ENCODE data around the gene MRPL46. TPM values are rescaled to one million over a fixed set of nuclear protein-coding genes. Genes with fewer than 3 reads are reported as not detected.

Gene MRPL46
- total and polyA plus RNA-seq, 9 donors, result 12.1 to 33.7 (median 21.3) TPM

DNA sequence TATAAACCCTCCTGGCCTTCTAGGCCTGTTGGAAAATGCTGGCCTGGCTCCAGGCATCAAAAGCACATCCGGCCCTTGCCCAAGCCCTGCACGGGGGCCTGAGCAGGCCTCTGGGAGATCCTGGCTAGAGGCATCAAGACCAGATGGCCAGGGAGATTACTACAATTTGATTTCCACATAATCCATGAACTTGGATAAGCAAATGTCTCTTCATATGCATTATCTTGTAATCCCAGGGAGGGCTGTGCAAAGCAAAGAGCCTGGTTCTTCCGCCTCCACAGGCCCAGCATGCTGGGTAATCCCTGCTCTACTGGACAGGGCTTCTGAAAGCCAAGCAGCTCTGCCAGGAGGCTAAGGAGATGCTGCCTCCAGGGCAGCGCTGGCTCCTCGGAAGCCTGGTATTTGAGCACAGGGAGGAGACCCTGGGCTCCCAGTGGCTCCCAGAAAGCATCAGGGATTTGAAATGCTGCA lies 18.2 kb downstream of the MRPL46 start:
- WGBS, 3 donors, result 75 to 81% (median 76%) methylated on average over 5 of the region's 5 CpGs
- TF ChIP-seq EP300 (IDR thresholded peaks at IDR 0.05) (no peak), POLR2A (IDR thresholded peaks at IDR 0.05) (no peak), CTCF (IDR thresholded peaks at IDR 0.05) (no peak)
- DNase-seq, result no peak
- no peaks in the 10 kb centered on the region for H3K4me1 ChIP-seq (ENCODE audit: insufficient read depth)
- no peaks in the 10 kb centered on the region for H3K36me3 ChIP-seq
- intact Hi-C loops (cut with DNase I), result no loop called here
- no peaks in the 10 kb centered on the region for H3K27me3 ChIP-seq
- H3K27ac ChIP-seq, result no peak overlapping the region
- no peak overlapping the region for H3K4me3 ChIP-seq
- H3K9me3 ChIP-seq, result no peaks in the 10 kb centered on the region

DNA sequence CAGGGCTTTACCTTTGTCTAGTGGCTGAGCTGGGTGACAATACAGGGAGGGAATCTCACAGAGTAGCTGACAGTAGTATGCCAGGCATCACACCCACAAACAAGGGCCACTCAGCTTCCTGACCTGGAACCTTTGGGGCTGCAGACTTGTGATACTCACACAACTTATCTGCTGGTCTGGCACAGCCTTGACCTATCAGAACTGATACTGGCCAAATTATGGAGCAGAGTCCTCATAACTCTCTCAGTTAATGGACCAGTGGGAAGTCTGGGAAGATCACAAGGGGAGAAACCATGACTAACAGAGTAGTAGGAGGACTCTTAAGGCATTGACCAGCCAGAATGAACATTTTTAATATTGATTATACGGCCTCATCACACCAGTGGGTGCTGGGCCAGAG lies 19.4 kb downstream of the MRPL46 start:
- no peak overlapping the region for H3K4me3 ChIP-seq
- intact Hi-C loops (cut with DNase I), result no loop called here
- no peak overlapping the region for H3K27ac ChIP-seq
- H3K9me3 ChIP-seq, result no peaks in the 10 kb centered on the region
- H3K27me3 ChIP-seq, result no peaks in the 10 kb centered on the region
- no peaks in the 10 kb centered on the region for H3K4me1 ChIP-seq (ENCODE audit: insufficient read depth)
- WGBS, 3 donors, result 75 to 77% (median 76%) methylated on average over 1 of the region's 1 CpG
- H3K36me3 ChIP-seq, result no peaks in the 10 kb centered on the region
- no peak for DNase-seq
- TF ChIP-seq POLR2A (IDR thresholded peaks at IDR 0.05) (no peak), EP300 (IDR thresholded peaks at IDR 0.05) (no peak), CTCF (IDR thresholded peaks at IDR 0.05) (no peak)

DNA sequence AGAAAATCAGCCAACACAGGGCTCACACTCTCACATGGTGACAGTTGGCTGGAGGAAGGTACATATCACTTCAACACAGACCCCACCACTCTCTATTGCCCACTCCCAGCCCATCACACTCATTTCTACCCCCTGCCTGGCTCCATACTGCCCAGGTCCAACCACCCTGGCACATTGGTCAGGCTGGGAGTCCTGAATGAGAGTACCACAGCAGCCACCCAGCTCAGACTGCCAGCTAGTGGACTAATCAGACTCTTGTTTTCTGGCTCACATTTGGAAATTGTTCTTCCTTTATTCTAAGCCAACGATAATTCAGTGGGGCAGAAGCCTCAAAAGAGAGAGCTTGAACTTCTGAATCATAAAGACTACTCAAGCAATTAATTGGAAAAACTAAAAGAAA lies 20.0 kb downstream of the MRPL46 start:
- Histone ChIP-seq H3K27me3 (no peaks in the 10 kb centered on the region), H3K9me3 (no peaks in the 10 kb centered on the region), H3K4me3 (no peak overlapping the region), H3K36me3 (no peaks in the 10 kb centered on the region), H3K27ac (no peak overlapping the region), H3K4me1 (ENCODE audit: insufficient read depth) (no peaks in the 10 kb centered on the region)
- intact Hi-C loops (cut with DNase I), result no loop called here
- TF ChIP-seq POLR2A (IDR thresholded peaks at IDR 0.05) (no peak), EP300 (IDR thresholded peaks at IDR 0.05) (no peak), CTCF (IDR thresholded peaks at IDR 0.05) (no peak)
- DNase-seq, result no peak
- 62 to 81% (median 63%) methylated on average over 1 of the region's 1 CpG for WGBS, 3 donors

- H3K27me3 ChIP-seq, result no peaks in the 10 kb centered on the region
- H3K4me1 ChIP-seq (ENCODE audit: insufficient read depth), result no peaks in the 10 kb centered on the region
- H3K9me3 ChIP-seq, result no peaks in the 10 kb centered on the region
- no peak for DNase-seq
- no peak for TF ChIP-seq POLR2A (IDR thresholded peaks at IDR 0.05)
- TF ChIP-seq EP300 (IDR thresholded peaks at IDR 0.05), result no peak
- TF ChIP-seq CTCF (IDR thresholded peaks at IDR 0.05), result no peak
- intact Hi-C loops (cut with DNase I), result no loop called here
- no peak overlapping the region for H3K4me3 ChIP-seq
- H3K27ac ChIP-seq, result no peak overlapping the region
- H3K36me3 ChIP-seq, result no peaks in the 10 kb centered on the region
- 70 to 82% (median 70%) methylated on average over 2 of the region's 2 CpGs for WGBS, 3 donors
Measured at GRCh38 chr15:88441076-88441730, 26.0 kb downstream of the MRPL46 start.
